Keratinocyte (primary cell): ENCODE measurements around the gene OTOL1. TPM values are rescaled to one million over a fixed set of nuclear protein-coding genes. Genes with fewer than 3 reads are reported as not detected.

Experiments
- DNase-seq: peaks from one replicate; pipeline ENCODE4 v3.0.0-alpha.2; 2011; ENCODE audit warnings: low read depth, missing footprints, low spot score
- FAIRE-seq: peaks from 2 replicates; lab custom pipeline; 2011; peaks lifted over from hg19 to GRCh38; lab: Jason Lieb, UNC
- H2AFZ ChIP-seq: 2 replicates; pipeline ENCODE4 v1.6.0; 2012; ENCODE audit warnings: low read length, control low read depth, inconsistent platforms; ENCODE audit not compliant: control insufficient read depth
- H3K27ac ChIP-seq: 2 replicates; pipeline ENCODE4 v1.5.1; 2011; ENCODE audit warnings: low read length; ENCODE audit not compliant: control insufficient read depth, insufficient read depth
- H3K27me3 ChIP-seq: 3 replicates; pipeline ENCODE4 v1.6.0; 2011; ENCODE audit warnings: low read length; ENCODE audit not compliant: control insufficient read depth, insufficient read depth; ENCODE audit errors: extremely low read depth
- H3K36me3 ChIP-seq, 2 experiments: 2 replicates in 1 of 2; 3 replicates in 1 of 2; pipeline ENCODE4 v1.5.1; 2011; ENCODE audit warnings: low read length in 2 of 2, mild to moderate bottlenecking in 1 of 2; ENCODE audit not compliant: control insufficient read depth in 2 of 2, insufficient read depth in 2 of 2; ENCODE audit errors: extremely low read depth in 1 of 2
- H3K4me1 ChIP-seq: 3 replicates; pipeline ENCODE4 v1.5.1; 2011; ENCODE audit warnings: low read length; ENCODE audit not compliant: control insufficient read depth, insufficient read depth; ENCODE audit errors: extremely low read depth
- H3K4me2 ChIP-seq: 3 replicates; pipeline ENCODE4 v1.6.0; 2011; ENCODE audit warnings: low read depth, low read length; ENCODE audit not compliant: control insufficient read depth, insufficient read depth; ENCODE audit errors: extremely low read depth
- H3K4me3 ChIP-seq, 3 experiments: fragments of 200-600 bp in 1 of 3; sonication (generic) in 1 of 3; 2 replicates in 2 of 3; 3 replicates in 1 of 3; pipeline ENCODE4 v1.5.1; 2011 to 2016; ENCODE audit warnings: low read length in 3 of 3, mild to moderate bottlenecking in 3 of 3, control low read depth in 2 of 3, inconsistent platforms in 1 of 3, low read depth in 1 of 3, mixed read lengths in 1 of 3, mixed run types in 1 of 3, moderate library complexity in 1 of 3; ENCODE audit not compliant: control insufficient read depth in 2 of 3, insufficient read depth in 2 of 3; ENCODE audit errors: extremely low read depth in 1 of 3
- H3K79me2 ChIP-seq: 2 replicates; pipeline ENCODE4 v1.6.0; 2012; ENCODE audit warnings: low read length; ENCODE audit not compliant: control insufficient read depth, insufficient read depth
- H3K9ac ChIP-seq: 3 replicates; pipeline ENCODE4 v1.6.0; 2011; ENCODE audit warnings: low read length; ENCODE audit not compliant: control insufficient read depth, insufficient read depth; ENCODE audit errors: extremely low read depth
- H3K9me1 ChIP-seq: 3 replicates; pipeline ENCODE4 v1.6.0; 2011; ENCODE audit warnings: low read length; ENCODE audit not compliant: control insufficient read depth, insufficient read depth; ENCODE audit errors: extremely low read depth
- H3K9me3 ChIP-seq: 2 replicates; pipeline ENCODE4 v1.5.1; 2012; ENCODE audit warnings: low read depth, low read length; ENCODE audit not compliant: control insufficient read depth
- H4K20me1 ChIP-seq: 3 replicates; pipeline ENCODE4 v1.6.0; 2011; ENCODE audit warnings: low read length; ENCODE audit not compliant: control insufficient read depth, insufficient read depth; ENCODE audit errors: extremely low read depth
- EZH2 ChIP-seq: IDR thresholded peaks from one replicate; pipeline ENCODE4 v1.6.1; 2012; ENCODE audit warnings: inconsistent platforms, mild to moderate bottlenecking, low read length, moderate library complexity
- dilution Hi-C: fragments of 300-500 bp; cut with MboI; formaldehyde crosslinking; loops from one replicate; pipeline ENCODE4 v1.7.0; 2020; ENCODE audit warnings: low sequenced_read_pairs; ENCODE audit not compliant: extremely low pct_ligation_motif_present
- polyA plus RNA-seq, 5 experiments: library from polyadenylated mRNA; depleted of rRNA in 3 of 5; stranded (reverse) in 3 of 5; stranded (forward) in 1 of 5; unstranded in 1 of 5; fragments of >200 nt; gene quantifications; 1 replicate in 1 of 5; 2 replicates in 3 of 5; 3 replicates in 1 of 5; pipeline versions ENCODE4 v1.2.1 to v1.2.3, GENCODE V29; 2011 to 2012; ENCODE audit warnings: missing spikeins in 2 of 5, low read depth in 1 of 5, low replicate concordance in 1 of 5
- TF ChIP-seq, protein P1 (sequence below), 3 experiments: IDR thresholded peaks in 1 of 3; conservative IDR thresholded peaks in 1 of 3; optimal IDR thresholded peaks in 1 of 3; 2 replicates in 2 of 3; 3 replicates in 1 of 3; pipeline versions ENCODE3 to v1.5.1; 2011; ENCODE audit warnings: low read length in 3 of 3, mild to moderate bottlenecking in 3 of 3, moderate library complexity in 2 of 3, control low read depth in 1 of 3, inconsistent platforms in 1 of 3; ENCODE audit not compliant: insufficient read depth in 2 of 3; ENCODE audit errors: extremely low read depth in 1 of 3

The OTOL1 gene
- polyA plus RNA-seq, 1 donor (not counting 4 experiments of a cell fraction or from before 2014, with no cell fraction given) = not detected

GRCh38 chr3:161471211-161471610 is 25.4 kb upstream of the OTOL1 start:
- TF ChIP-seq, protein P1, sequence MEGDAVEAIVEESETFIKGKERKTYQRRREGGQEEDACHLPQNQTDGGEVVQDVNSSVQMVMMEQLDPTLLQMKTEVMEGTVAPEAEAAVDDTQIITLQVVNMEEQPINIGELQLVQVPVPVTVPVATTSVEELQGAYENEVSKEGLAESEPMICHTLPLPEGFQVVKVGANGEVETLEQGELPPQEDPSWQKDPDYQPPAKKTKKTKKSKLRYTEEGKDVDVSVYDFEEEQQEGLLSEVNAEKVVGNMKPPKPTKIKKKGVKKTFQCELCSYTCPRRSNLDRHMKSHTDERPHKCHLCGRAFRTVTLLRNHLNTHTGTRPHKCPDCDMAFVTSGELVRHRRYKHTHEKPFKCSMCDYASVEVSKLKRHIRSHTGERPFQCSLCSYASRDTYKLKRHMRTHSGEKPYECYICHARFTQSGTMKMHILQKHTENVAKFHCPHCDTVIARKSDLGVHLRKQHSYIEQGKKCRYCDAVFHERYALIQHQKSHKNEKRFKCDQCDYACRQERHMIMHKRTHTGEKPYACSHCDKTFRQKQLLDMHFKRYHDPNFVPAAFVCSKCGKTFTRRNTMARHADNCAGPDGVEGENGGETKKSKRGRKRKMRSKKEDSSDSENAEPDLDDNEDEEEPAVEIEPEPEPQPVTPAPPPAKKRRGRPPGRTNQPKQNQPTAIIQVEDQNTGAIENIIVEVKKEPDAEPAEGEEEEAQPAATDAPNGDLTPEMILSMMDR (optimal IDR thresholded peaks at IDR 0.05 in 1 of 3, IDR thresholded peaks at IDR 0.05 in 1 of 3, conservative IDR thresholded peaks at IDR 0.05 in 1 of 3; ENCODE audit: extremely low read depth in 1 of 3, insufficient read depth in 2 of 3, low read length in 3 of 3) = no peak
- no peak for TF ChIP-seq EZH2
- Histone ChIP-seq H3K4me2 (no peak overlapping the region), H3K27ac (no peak overlapping the region), H2AFZ (no peak overlapping the region), H3K9me3 (no peaks in the 10 kb centered on the region), H3K9me1 (no peaks in the 10 kb centered on the region), H3K4me3 (no peak overlapping the region), H4K20me1 (no peaks in the 10 kb centered on the region), H3K9ac (no peak overlapping the region), H3K27me3 (no peaks in the 10 kb centered on the region), H3K4me1 (no peaks in the 10 kb centered on the region), H3K79me2 (no peaks in the 10 kb centered on the region), H3K36me3 (no peaks in the 10 kb centered on the region)
- FAIRE-seq = no peak
- no peak for DNase-seq
- dilution Hi-C loops = no loop called here

DNA sequence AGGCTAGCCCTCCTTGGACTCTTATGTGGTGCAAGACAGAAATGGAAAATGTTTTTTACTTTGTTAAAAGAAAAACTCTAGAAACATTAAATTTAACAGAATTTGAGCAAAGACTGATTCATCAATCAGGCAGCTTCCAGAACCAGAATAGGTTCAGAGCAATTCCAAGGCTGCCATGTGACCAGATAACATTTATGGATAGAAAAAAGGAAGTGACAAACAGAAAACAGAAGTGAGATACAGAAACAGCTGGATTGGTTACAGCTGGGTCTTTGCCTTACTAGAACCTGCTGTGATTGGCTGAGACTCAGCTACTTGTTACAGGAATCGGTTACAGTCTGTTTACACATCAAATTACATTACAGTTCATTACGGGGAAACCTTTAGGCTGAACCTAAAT is 22.5 kb upstream of the OTOL1 start:
- H3K9me3 ChIP-seq = no peaks in the 10 kb centered on the region
- DNase-seq (no peak), FAIRE-seq (no peak)
- H3K36me3 ChIP-seq = no peaks in the 10 kb centered on the region
- no peak overlapping the region for H3K27ac ChIP-seq
- TF ChIP-seq, protein P1 (optimal IDR thresholded peaks at IDR 0.05 in 1 of 3, IDR thresholded peaks at IDR 0.05 in 1 of 3, conservative IDR thresholded peaks at IDR 0.05 in 1 of 3; ENCODE audit: extremely low read depth in 1 of 3, insufficient read depth in 2 of 3, low read length in 3 of 3) = no peak
- TF ChIP-seq EZH2 = no peak
- no peaks in the 10 kb centered on the region for H3K4me1 ChIP-seq
- no peak overlapping the region for H3K4me2 ChIP-seq
- no peak overlapping the region for H2AFZ ChIP-seq
- no peaks in the 10 kb centered on the region for H3K79me2 ChIP-seq
- no peaks in the 10 kb centered on the region for H3K9me1 ChIP-seq
- dilution Hi-C loops = no loop called here
- no peaks in the 10 kb centered on the region for H3K27me3 ChIP-seq
- no peak overlapping the region for H3K4me3 ChIP-seq
- no peak overlapping the region for H3K9ac ChIP-seq
- no peaks in the 10 kb centered on the region for H4K20me1 ChIP-seq
